Measurements from ENCODE around the gene ZCWPW1.
"Not testable (repeated sequence)": the region's sequence is repeated elsewhere in the genome, so short reads cannot be mapped to it uniquely, and the experiment has no call there.

ZCWPW1 gene

DNA sequence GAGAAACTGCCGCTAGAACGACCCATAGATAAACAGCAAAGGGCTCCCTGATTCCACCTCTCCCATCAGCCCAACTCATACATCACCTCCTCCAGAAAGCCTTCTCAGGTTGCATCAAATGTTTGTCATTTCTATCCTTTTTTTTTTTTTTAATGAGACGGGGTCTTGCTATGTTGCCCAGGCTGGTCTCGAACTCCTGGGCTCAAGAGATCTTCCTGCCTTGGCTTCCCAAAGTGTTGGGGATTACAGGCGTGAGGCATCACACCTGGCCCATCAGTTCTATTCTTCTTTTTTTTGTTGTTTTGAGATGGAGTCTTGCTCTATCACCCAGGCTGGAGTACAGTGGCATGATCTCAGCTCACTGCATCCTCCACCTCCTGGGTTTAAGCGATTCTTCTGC lies 28.5 kb upstream of the ZCWPW1 start:
- TF ChIP-seq, protein P1, sequence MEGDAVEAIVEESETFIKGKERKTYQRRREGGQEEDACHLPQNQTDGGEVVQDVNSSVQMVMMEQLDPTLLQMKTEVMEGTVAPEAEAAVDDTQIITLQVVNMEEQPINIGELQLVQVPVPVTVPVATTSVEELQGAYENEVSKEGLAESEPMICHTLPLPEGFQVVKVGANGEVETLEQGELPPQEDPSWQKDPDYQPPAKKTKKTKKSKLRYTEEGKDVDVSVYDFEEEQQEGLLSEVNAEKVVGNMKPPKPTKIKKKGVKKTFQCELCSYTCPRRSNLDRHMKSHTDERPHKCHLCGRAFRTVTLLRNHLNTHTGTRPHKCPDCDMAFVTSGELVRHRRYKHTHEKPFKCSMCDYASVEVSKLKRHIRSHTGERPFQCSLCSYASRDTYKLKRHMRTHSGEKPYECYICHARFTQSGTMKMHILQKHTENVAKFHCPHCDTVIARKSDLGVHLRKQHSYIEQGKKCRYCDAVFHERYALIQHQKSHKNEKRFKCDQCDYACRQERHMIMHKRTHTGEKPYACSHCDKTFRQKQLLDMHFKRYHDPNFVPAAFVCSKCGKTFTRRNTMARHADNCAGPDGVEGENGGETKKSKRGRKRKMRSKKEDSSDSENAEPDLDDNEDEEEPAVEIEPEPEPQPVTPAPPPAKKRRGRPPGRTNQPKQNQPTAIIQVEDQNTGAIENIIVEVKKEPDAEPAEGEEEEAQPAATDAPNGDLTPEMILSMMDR (IDR thresholded peaks at IDR 0.05; ENCODE audit: low read depth, low read length), result no peak
- Histone ChIP-seq H3K27ac (no peak overlapping the region), H3K36me3 (no peaks in the 10 kb centered on the region; the same call in 1 of the 2 replicates), H3K27me3 (ENCODE audit: insufficient read depth, low read depth, severe bottlenecking) (no peaks in the 10 kb centered on the region), H3K9me3 (ENCODE audit: severe bottlenecking) (no peaks in the 10 kb centered on the region), H3K4me3 (ENCODE audit: low read depth, low read length) (no peak overlapping the region)
- no peak for DNase-seq

DNA sequence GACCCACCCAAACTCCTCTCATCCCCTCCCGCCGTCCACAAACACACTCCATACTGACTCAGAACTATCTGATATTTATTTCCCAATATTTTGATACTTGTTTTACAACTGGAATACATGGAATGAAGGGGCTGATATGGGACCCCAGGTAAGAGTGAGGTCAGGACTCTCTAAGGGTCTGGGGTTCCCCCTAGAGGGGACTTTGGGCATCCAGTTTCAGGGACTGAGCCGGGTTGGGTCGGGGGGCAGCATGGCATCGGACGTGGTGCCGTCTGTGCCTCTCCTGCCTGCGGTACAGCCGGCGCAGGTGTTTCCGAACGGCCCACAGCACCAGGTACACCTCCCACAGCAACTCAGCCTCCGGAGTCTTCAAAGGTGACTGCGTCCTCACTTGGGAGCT lies 28.1 kb upstream of the ZCWPW1 start:
- Histone ChIP-seq H3K9me3 (ENCODE audit: severe bottlenecking) (no peaks in the 10 kb centered on the region), H3K27me3 (ENCODE audit: insufficient read depth, low read depth, severe bottlenecking) (no peaks in the 10 kb centered on the region)
- DNase-seq, result no peak

DNA sequence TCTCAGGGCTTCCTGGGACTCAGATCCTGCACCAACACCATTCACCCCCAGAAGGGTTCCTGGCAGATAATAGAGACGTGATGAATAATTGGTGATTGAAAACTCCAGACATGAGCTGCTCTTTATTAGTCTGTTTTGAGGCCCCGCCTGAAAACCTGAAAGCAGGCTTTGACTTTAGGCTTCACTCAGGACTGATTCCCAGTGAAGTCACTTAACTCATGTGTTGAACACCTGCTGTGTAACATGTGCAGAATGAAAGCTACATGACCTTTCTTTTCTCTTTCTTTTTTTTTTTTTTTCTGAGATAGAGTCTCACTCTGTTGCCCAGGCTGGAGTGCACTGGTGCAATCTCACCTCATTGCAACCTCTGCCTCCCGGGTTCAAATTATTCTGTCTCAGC lies 26.7 kb upstream of the ZCWPW1 start:
- DNase-seq, result no peak
- H3K9me3 ChIP-seq (ENCODE audit: severe bottlenecking), result no peaks in the 10 kb centered on the region
- no peaks in the 10 kb centered on the region for H3K27me3 ChIP-seq (ENCODE audit: insufficient read depth, low read depth, severe bottlenecking)
- no peaks in the 10 kb centered on the region; the same call in 1 of the 2 replicates for H3K36me3 ChIP-seq
- H3K27ac ChIP-seq, result no peak overlapping the region
- TF ChIP-seq, protein P1 (IDR thresholded peaks at IDR 0.05; ENCODE audit: low read depth, low read length), result no peak
- no peak overlapping the region for H3K4me3 ChIP-seq (ENCODE audit: low read depth, low read length)

More for the DNA sequence above, 28.1 kb upstream of the ZCWPW1 start:
- H3K36me3 ChIP-seq, result no peaks in the 10 kb centered on the region; the same call in 1 of the 2 replicates
- no peak overlapping the region for H3K4me3 ChIP-seq (ENCODE audit: low read depth, low read length)
- TF ChIP-seq, protein P1 (IDR thresholded peaks at IDR 0.05; ENCODE audit: low read depth, low read length), result peak; percentile 29; the same call in 1 of the 2 replicates
- H3K27ac ChIP-seq, result no peak overlapping the region

DNA sequence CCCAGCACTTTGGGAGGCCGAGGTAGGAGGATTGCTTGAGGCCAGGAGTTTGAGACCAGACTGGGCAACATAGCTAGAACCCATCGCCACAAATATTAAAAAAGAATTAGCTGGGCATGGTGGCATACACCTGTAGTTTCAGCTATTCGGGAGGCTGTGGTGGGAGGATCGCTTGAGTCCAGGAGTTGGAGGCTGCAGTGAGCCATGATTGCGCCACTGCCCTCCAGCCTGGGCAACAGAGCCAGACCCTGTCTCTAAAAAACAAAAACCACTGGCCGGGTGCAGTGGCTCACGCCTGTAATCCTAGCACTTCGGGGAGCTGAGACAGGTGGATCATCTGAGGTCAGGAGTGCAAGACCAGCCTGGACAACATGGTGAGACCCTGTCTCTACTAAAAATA lies 25.4 kb upstream of the ZCWPW1 start:
- H3K9me3 ChIP-seq (ENCODE audit: severe bottlenecking); DNase-seq; H3K27ac ChIP-seq; H3K27me3 ChIP-seq (ENCODE audit: insufficient read depth, low read depth, severe bottlenecking); H3K36me3 ChIP-seq; H3K4me3 ChIP-seq (ENCODE audit: low read depth, low read length): not testable (repeated sequence)

DNA sequence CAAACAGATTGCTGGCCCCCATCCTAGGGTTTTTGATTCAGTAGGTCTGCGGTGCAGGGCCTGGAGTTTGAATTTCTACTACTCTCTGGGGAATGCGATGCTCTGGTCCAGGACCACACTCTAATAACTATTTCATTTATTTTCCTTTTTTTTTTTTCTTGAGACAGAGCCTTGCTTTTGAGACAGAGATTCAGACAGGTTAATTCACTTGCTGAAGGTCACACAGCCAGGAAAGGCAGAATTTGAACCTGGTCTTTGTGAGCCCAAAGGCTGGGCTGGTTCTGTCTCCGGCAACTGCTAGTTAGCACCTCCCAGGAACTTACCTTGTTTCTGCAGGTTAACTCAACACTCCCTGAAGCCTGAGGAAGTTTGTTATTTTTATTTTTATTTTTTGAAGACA lies 24.0 kb upstream of the ZCWPW1 start:
- DNase-seq, result no peak
- TF ChIP-seq, protein P1 (IDR thresholded peaks at IDR 0.05; ENCODE audit: low read depth, low read length), result no peak

DNA sequence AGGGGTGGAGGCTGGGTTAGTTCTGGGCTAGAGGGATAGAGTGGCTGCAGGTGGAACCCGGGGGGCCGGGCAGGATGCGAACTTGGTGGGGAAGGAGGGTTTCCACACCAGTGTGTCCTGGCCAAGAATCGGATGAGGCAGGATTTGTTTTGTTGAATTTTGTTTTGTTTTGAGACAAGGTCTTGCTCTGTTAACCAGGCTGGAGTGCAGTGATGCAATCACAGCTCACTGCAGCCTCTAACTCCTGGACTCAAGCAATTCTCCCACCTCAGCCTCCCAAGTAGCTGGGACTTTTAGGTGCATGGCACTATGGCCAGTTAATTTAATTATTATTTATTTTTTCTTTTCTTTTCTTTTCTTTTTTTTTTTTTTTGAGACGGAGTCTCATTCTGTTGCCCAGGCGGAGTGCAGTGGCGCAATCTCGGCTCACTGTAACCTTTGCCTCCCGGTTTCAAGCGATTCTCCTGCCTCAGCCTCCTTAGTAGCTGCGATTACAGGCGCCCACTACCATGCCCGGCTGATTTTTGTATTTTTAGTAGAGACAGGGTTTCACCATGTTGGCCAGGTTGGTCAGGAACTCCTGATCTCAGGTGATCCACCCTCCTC lies 20.8 kb upstream of the ZCWPW1 start:
- TF ChIP-seq, protein P1 (IDR thresholded peaks at IDR 0.05; ENCODE audit: low read depth, low read length), result no peak
- no peaks in the 10 kb centered on the region for H3K36me3 ChIP-seq
- H3K9me3 ChIP-seq (ENCODE audit: severe bottlenecking), result no peaks in the 10 kb centered on the region
- H3K4me3 ChIP-seq (ENCODE audit: low read depth, low read length), result no peak overlapping the region
- H3K27me3 ChIP-seq (ENCODE audit: insufficient read depth, low read depth, severe bottlenecking), result no peaks in the 10 kb centered on the region
- no peak for DNase-seq
- no peak overlapping the region for H3K27ac ChIP-seq

More for the DNA sequence above, 24.0 kb upstream of the ZCWPW1 start:
- Histone ChIP-seq H3K9me3 (ENCODE audit: severe bottlenecking) (no peaks in the 10 kb centered on the region), H3K27me3 (ENCODE audit: insufficient read depth, low read depth, severe bottlenecking) (no peaks in the 10 kb centered on the region), H3K4me3 (ENCODE audit: low read depth, low read length) (no peak overlapping the region), H3K27ac (no peak overlapping the region), H3K36me3 (no peaks in the 10 kb centered on the region)

DNA sequence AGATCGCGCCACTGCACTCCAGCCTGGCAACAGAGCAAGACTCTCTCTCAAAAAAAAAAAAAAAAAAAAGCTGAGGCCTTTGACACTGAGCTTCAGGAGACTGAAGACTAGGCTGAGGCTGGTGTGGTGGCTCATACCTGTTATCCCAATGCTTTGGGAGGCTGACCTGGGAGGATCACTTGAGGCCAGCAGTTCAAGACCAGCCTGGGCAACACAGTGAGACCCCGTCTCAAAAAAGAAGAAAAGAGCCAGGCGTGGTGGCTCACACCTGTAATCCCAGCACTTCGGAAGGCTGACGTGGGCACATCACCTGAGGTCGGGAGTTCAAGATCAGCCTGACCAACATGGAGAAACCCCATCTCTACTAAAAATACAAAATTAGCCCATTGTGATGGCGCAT lies 18.9 kb upstream of the ZCWPW1 start:
- H3K27me3 ChIP-seq (ENCODE audit: insufficient read depth, low read depth, severe bottlenecking); H3K9me3 ChIP-seq (ENCODE audit: severe bottlenecking); H3K4me3 ChIP-seq (ENCODE audit: low read depth, low read length); H3K36me3 ChIP-seq; DNase-seq; H3K27ac ChIP-seq: not testable (repeated sequence)
